Lower leg skin (tissue), 3 donors: ENCODE results near the gene CCND2.

Source experiments
- CTCF ChIP-seq, 3 donors: fragments of 450-650 bp; IDR thresholded peaks; one replicate each; pipeline ENCODE4 v1.5.1; 2016; ENCODE audit warnings: antibody characterized with exemption in 3 of 3, mild to moderate bottlenecking in 3 of 3, moderate library complexity in 2 of 3
- POLR2A ChIP-seq, 2 donors: fragments of 450-650 bp; IDR thresholded peaks; one replicate each; pipeline ENCODE4 v1.6.1; 2016 to 2017; ENCODE audit warnings: antibody characterized with exemption in 2 of 2, mild to moderate bottlenecking in 1 of 2, moderate library complexity in 1 of 2

GRCh38 chr12:4281173-4281654, 7.7 kb downstream of the CCND2 start:
- no peak for TF ChIP-seq CTCF (IDR thresholded peaks at IDR 0.05)
- TF ChIP-seq POLR2A (IDR thresholded peaks at IDR 0.05), result no peak
